HepG2 (cell line): ENCODE measurements around the gene ALDH9A1.

Experiments
- MBNL3 ChIP-seq: fragments of 250-450 bp; sonication (Bioruptor Pico); conservative IDR thresholded peaks from 2 replicates; pipeline ENCODE4 v1.8.0; 2022; ENCODE audit warnings: mild to moderate bottlenecking, inconsistent platforms
- MTA3 ChIP-seq: sonication (generic); formaldehyde crosslinking; IDR thresholded peaks from 2 replicates; pipeline ENCODE4 v1.4.0; 2020; ENCODE audit warnings: missing genetic modification reagents
- SNAPC2 ChIP-seq: sonication (generic); formaldehyde crosslinking; IDR thresholded peaks from 2 replicates; pipeline ENCODE4 v1.8.1; 2022; ENCODE audit warnings: mild to moderate bottlenecking, missing genetic modification reagents
- ZBTB14 ChIP-seq: sonication (generic); formaldehyde crosslinking; IDR thresholded peaks from 2 replicates; pipeline ENCODE4 v1.4.0; 2020; ENCODE audit warnings: missing genetic modification reagents
- ZKSCAN5 ChIP-seq: sonication (generic); formaldehyde crosslinking; IDR thresholded peaks from 2 replicates; pipeline ENCODE4 v1.5.1; 2020; ENCODE audit warnings: mild to moderate bottlenecking, missing genetic modification reagents
- ZNF230 ChIP-seq: sonication (generic); formaldehyde crosslinking; IDR thresholded peaks from 2 replicates; pipeline ENCODE4 v1.4.0; 2020; ENCODE audit warnings: mild to moderate bottlenecking, missing genetic modification reagents
- ZNF501 ChIP-seq: sonication (generic); formaldehyde crosslinking; IDR thresholded peaks from 2 replicates; pipeline ENCODE4 v1.5.1; 2020; ENCODE audit warnings: mild to moderate bottlenecking, moderate library complexity, missing genetic modification reagents
- TF ChIP-seq, protein P1 (sequence below): IDR thresholded peaks from 2 replicates; pipeline ENCODE4 v1.6.1; 2012; ENCODE audit warnings: inconsistent platforms
- TF ChIP-seq, protein P2 (sequence below): sonication (generic); formaldehyde crosslinking; IDR thresholded peaks from 2 replicates; pipeline ENCODE4 v1.5.0; 2020; ENCODE audit warnings: mild to moderate bottlenecking, missing genetic modification reagents, moderate library complexity
- TF ChIP-seq, protein P3 (sequence below): sonication (generic); formaldehyde crosslinking; IDR thresholded peaks from 2 replicates; pipeline ENCODE4 v1.8.1; 2023; ENCODE audit warnings: mild to moderate bottlenecking, missing genetic modification reagents

- TF ChIP-seq, protein P1, sequence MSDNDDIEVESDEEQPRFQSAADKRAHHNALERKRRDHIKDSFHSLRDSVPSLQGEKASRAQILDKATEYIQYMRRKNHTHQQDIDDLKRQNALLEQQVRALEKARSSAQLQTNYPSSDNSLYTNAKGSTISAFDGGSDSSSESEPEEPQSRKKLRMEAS = no peak
- no peak for TF ChIP-seq ZNF230 (CRISPR knock-in tag)
- TF ChIP-seq MTA3 (CRISPR knock-in tag) = no peak
- TF ChIP-seq MBNL3 (CRISPR knock-in tag) = no peak
- no peak for TF ChIP-seq ZKSCAN5 (CRISPR knock-in tag)
- TF ChIP-seq ZBTB14 (CRISPR knock-in tag) = no peak
- TF ChIP-seq, protein P2, sequence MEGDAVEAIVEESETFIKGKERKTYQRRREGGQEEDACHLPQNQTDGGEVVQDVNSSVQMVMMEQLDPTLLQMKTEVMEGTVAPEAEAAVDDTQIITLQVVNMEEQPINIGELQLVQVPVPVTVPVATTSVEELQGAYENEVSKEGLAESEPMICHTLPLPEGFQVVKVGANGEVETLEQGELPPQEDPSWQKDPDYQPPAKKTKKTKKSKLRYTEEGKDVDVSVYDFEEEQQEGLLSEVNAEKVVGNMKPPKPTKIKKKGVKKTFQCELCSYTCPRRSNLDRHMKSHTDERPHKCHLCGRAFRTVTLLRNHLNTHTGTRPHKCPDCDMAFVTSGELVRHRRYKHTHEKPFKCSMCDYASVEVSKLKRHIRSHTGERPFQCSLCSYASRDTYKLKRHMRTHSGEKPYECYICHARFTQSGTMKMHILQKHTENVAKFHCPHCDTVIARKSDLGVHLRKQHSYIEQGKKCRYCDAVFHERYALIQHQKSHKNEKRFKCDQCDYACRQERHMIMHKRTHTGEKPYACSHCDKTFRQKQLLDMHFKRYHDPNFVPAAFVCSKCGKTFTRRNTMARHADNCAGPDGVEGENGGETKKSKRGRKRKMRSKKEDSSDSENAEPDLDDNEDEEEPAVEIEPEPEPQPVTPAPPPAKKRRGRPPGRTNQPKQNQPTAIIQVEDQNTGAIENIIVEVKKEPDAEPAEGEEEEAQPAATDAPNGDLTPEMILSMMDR = 0 out of 2 replicates have a peak, but pooled peaks have one; percentile 18
- no peak for TF ChIP-seq SNAPC2
- TF ChIP-seq ZNF501 (CRISPR knock-in tag) = no peak
- TF ChIP-seq, protein P3, sequence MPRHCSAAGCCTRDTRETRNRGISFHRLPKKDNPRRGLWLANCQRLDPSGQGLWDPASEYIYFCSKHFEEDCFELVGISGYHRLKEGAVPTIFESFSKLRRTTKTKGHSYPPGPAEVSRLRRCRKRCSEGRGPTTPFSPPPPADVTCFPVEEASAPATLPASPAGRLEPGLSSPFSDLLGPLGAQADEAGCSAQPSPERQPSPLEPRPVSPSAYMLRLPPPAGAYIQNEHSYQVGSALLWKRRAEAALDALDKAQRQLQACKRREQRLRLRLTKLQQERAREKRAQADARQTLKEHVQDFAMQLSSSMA = no peak
Observed at GRCh38 chr1:165699577-165699976, 1.2 kb upstream of the ALDH9A1 start.
